HEK293 (cell line): ENCODE measurements around the gene PRKAG2.

ENCODE experiments used
- CTCF ChIA-PET: fragments of 350-600 bp; formaldehyde crosslinking; extraction: SDS; loops from one replicate; lab custom pipeline; 2021; ENCODE audit warnings: antibody characterized with exemption; lab: Yijun Ruan, JAX
- POLR2A ChIA-PET: fragments of 300-600 bp; formaldehyde crosslinking; extraction: SDS; loops from one replicate; lab custom pipeline; 2020; ENCODE audit warnings: antibody characterized with exemption, inconsistent platforms; lab: Yijun Ruan, JAX
- H3K27ac ChIP-seq: fragments of 200-500 bp; sonication (Bioruptor generic); 2 replicates; pipeline ENCODE4 v1.5.1; 2014; ENCODE audit warnings: low read depth, low read length, control low read depth, inconsistent platforms; ENCODE audit errors: extremely low read depth
- H3K36me3 ChIP-seq, 2 experiments: fragments of 200-500 bp in 1 of 2; sonication (Bioruptor generic) in 1 of 2; 1 replicate in 1 of 2; 2 replicates in 1 of 2; pipeline ENCODE4 v1.5.1; 2014 to 2017; ENCODE audit warnings: inconsistent platforms in 2 of 2, low read length in 2 of 2; ENCODE audit not compliant: control insufficient read depth in 2 of 2, insufficient read depth in 1 of 2
- H3K4me1 ChIP-seq: fragments of 200-500 bp; sonication (Bioruptor generic); 2 replicates; pipeline ENCODE4 v1.5.1; 2014; ENCODE audit warnings: mild to moderate bottlenecking, low read length, inconsistent platforms; ENCODE audit not compliant: control insufficient read depth, insufficient read depth
- H3K4me3 ChIP-seq: 2 replicates; pipeline ENCODE4 v1.5.1; 2011; ENCODE audit warnings: low read depth, mild to moderate bottlenecking, control low read depth, low read length, moderate library complexity
- H3K9me3 ChIP-seq: fragments of 200-500 bp; sonication (Bioruptor generic); 2 replicates; pipeline ENCODE4 v1.5.1; 2014; ENCODE audit warnings: low read depth, low read length, inconsistent platforms; ENCODE audit not compliant: control insufficient read depth, insufficient read depth
- EGR2 ChIP-seq: fragments of 450-650 bp; formaldehyde crosslinking; IDR thresholded peaks from 2 replicates; pipeline ENCODE4 v1.5.1; 2016; ENCODE audit warnings: low read depth, missing biosample characterization, missing genetic modification characterization
- HOXD13 ChIP-seq: sonication (generic); formaldehyde crosslinking; IDR thresholded peaks from 2 replicates; pipeline ENCODE4 v1.8.0; 2022; ENCODE audit warnings: missing genetic modification reagents, borderline replicate concordance
- KLF8 ChIP-seq: fragments of 450-650 bp; formaldehyde crosslinking; IDR thresholded peaks from 2 replicates; pipeline ENCODE4 v1.5.1; 2016; ENCODE audit warnings: missing biosample characterization, missing genetic modification characterization
- ZEB2 ChIP-seq: fragments of 450-650 bp; formaldehyde crosslinking; IDR thresholded peaks from 2 replicates; pipeline ENCODE4 v1.5.1; 2016; ENCODE audit warnings: missing biosample characterization, missing genetic modification characterization
- ZNF211 ChIP-seq: fragments of 450-650 bp; formaldehyde crosslinking; IDR thresholded peaks from 2 replicates; pipeline ENCODE4 v1.5.1; 2016; ENCODE audit warnings: low read depth, missing biosample characterization, missing genetic modification characterization
- ZNF23 ChIP-seq: fragments of 450-650 bp; formaldehyde crosslinking; IDR thresholded peaks from 2 replicates; pipeline ENCODE4 v1.5.1; 2016; ENCODE audit warnings: missing biosample characterization, missing genetic modification characterization, borderline replicate concordance
- ZNF549 ChIP-seq: fragments of 450-650 bp; IDR thresholded peaks from 2 replicates; pipeline ENCODE4 v1.5.1; 2018; ENCODE audit warnings: missing biosample characterization, missing genetic modification characterization, mild to moderate bottlenecking, inconsistent platforms, moderate library complexity
- ZNF600 ChIP-seq: fragments of 450-650 bp; formaldehyde crosslinking; IDR thresholded peaks from 2 replicates; pipeline ENCODE4 v1.5.1; 2016; ENCODE audit warnings: missing biosample characterization, missing genetic modification characterization
- ZNF624 ChIP-seq: fragments of 450-650 bp; formaldehyde crosslinking; IDR thresholded peaks from 2 replicates; pipeline ENCODE4 v1.5.1; 2017; ENCODE audit warnings: missing biosample characterization, missing genetic modification characterization
- ZNF792 ChIP-seq: fragments of 450-650 bp; formaldehyde crosslinking; IDR thresholded peaks from 2 replicates; pipeline ENCODE4 v1.5.1; 2016; ENCODE audit warnings: missing biosample characterization, missing genetic modification characterization
- TF ChIP-seq, protein P1 (sequence below): fragments of 450-650 bp; formaldehyde crosslinking; IDR thresholded peaks from 2 replicates; pipeline ENCODE4 v1.5.1; 2016; ENCODE audit warnings: missing biosample characterization, missing genetic modification characterization
- TF ChIP-seq, protein P2 (sequence below): fragments of 450-650 bp; formaldehyde crosslinking; IDR thresholded peaks from 2 replicates; pipeline ENCODE4 v1.5.1; 2017; ENCODE audit warnings: missing biosample characterization, missing genetic modification characterization
- TF ChIP-seq, protein P3 (sequence below): fragments of 450-650 bp; formaldehyde crosslinking; IDR thresholded peaks from 2 replicates; pipeline ENCODE4 v1.5.1; 2017; ENCODE audit warnings: missing biosample characterization, missing genetic modification characterization
- TF ChIP-seq, protein P4 (sequence below): fragments of 450-650 bp; formaldehyde crosslinking; IDR thresholded peaks from 2 replicates; pipeline ENCODE4 v1.5.1; 2016; ENCODE audit warnings: missing biosample characterization, missing genetic modification characterization
- TF ChIP-seq, protein P5 (sequence below): fragments of 450-650 bp; formaldehyde crosslinking; IDR thresholded peaks from 2 replicates; pipeline ENCODE4 v1.5.1; 2017; ENCODE audit warnings: missing biosample characterization, missing genetic modification characterization

Gene PRKAG2

DNA sequence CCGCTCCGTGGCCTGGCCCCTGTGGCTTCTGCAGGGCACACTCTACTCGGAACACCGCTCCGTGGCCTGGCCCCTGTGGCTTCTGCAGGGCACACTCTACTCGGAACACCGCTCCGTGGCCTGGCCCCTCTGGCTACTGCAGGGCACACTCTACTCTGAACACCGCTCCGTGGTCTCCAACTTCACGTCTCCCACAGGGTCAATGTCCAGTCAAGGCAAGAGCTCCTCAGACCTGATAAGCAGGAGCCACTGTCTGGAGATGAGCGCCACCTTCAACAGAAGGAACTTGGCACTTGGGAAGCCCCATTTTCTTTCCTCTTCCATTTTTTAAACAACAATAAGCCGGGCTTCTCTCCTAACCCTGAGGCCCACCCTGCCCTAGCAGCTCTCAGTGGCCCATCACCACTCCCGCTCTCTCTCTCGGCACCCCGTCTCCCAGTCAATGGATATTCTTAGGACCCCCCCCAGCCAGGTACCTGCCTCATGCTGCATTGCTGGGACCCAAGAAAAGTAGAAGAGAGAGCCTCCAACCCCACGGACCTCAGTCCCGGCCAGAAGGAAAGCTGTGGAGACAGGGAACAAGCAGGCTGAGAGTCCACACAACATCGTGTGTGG lies 56.3 kb downstream of the PRKAG2 start (continued):
- TF ChIP-seq ZEB2 (no peak), HOXD13 (CRISPR knock-in tag) (no peak), EGR2 (tag by site-specific recombination) (no peak)

DNA sequence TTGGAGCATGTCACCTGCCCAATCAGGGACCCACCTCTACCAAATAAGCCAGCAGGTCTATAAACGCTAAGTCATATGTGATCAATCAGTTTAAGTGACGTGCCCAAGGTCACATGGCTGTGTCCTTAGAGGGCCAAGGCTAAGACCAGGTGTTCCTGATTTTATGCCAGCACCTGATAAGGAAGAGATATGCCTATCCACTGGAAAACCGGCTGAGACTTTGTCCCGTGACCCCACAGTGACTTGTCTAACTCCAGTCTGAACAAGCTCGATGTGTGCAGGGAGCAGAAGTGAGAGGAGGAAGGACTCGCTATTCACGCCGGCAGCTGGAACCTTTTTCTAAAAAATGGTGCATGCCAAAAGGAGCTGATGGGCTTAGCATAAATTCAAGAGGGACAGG lies 57.0 kb downstream of the PRKAG2 start:
- ChIA-PET CTCF (interaction anchor here (0.8 kb wide), 1 partner anchor 37 kb away, joined by 4 read pairs; no protein-coding TSS in a partner anchor), POLR2A (no interaction called here)
- TF ChIP-seq KLF8 (no peak), ZNF600 (tag by site-specific recombination) (no peak), ZNF549 (tag by site-specific recombination) (no peak), ZNF211 (tag by site-specific recombination) (no peak), ZNF23 (tag by site-specific recombination) (no peak), ZNF792 (tag by site-specific recombination) (no peak), ZNF624 (tag by site-specific recombination) (no peak)
- TF ChIP-seq, protein P1, sequence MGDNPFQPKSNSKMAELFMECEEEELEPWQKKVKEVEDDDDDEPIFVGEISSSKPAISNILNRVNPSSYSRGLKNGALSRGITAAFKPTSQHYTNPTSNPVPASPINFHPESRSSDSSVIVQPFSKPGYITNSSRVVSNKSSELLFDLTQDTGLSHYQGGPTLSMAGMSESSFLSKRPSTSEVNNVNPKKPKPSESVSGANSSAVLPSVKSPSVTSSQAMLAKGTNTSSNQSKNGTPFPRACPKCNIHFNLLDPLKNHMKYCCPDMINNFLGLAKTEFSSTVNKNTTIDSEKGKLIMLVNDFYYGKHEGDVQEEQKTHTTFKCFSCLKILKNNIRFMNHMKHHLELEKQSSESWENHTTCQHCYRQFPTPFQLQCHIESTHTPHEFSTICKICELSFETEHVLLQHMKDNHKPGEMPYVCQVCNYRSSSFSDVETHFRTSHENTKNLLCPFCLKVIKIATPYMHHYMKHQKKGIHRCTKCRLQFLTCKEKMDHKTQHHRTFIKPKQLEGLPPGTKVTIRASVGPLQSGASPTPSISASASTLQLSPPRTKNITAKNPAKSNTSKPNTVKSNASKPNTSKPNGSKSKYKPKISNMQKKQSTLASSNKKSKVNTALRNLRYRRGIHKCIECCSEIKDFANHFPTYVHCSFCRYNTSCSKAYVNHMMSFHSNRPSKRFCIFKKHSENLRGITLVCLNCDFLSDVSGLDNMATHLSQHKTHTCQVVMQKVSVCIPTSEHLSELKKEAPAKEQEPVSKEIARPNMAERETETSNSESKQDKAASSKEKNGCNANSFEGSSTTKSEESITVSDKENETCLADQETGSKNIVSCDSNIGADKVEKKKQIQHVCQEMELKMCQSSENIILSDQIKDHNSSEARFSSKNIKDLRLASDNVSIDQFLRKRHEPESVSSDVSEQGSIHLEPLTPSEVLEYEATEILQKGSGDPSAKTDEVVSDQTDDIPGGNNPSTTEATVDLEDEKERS (tag by site-specific recombination) = no peak
- TF ChIP-seq, protein P2, sequence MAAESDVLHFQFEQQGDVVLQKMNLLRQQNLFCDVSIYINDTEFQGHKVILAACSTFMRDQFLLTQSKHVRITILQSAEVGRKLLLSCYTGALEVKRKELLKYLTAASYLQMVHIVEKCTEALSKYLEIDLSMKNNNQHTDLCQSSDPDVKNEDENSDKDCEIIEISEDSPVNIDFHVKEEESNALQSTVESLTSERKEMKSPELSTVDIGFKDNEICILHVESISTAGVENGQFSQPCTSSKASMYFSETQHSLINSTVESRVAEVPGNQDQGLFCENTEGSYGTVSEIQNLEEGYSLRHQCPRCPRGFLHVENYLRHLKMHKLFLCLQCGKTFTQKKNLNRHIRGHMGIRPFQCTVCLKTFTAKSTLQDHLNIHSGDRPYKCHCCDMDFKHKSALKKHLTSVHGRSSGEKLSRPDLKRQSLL (tag by site-specific recombination) = no peak
- TF ChIP-seq, protein P3, sequence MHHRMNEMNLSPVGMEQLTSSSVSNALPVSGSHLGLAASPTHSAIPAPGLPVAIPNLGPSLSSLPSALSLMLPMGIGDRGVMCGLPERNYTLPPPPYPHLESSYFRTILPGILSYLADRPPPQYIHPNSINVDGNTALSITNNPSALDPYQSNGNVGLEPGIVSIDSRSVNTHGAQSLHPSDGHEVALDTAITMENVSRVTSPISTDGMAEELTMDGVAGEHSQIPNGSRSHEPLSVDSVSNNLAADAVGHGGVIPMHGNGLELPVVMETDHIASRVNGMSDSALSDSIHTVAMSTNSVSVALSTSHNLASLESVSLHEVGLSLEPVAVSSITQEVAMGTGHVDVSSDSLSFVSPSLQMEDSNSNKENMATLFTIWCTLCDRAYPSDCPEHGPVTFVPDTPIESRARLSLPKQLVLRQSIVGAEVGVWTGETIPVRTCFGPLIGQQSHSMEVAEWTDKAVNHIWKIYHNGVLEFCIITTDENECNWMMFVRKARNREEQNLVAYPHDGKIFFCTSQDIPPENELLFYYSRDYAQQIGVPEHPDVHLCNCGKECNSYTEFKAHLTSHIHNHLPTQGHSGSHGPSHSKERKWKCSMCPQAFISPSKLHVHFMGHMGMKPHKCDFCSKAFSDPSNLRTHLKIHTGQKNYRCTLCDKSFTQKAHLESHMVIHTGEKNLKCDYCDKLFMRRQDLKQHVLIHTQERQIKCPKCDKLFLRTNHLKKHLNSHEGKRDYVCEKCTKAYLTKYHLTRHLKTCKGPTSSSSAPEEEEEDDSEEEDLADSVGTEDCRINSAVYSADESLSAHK (tag by site-specific recombination) = no peak
- TF ChIP-seq, protein P4, sequence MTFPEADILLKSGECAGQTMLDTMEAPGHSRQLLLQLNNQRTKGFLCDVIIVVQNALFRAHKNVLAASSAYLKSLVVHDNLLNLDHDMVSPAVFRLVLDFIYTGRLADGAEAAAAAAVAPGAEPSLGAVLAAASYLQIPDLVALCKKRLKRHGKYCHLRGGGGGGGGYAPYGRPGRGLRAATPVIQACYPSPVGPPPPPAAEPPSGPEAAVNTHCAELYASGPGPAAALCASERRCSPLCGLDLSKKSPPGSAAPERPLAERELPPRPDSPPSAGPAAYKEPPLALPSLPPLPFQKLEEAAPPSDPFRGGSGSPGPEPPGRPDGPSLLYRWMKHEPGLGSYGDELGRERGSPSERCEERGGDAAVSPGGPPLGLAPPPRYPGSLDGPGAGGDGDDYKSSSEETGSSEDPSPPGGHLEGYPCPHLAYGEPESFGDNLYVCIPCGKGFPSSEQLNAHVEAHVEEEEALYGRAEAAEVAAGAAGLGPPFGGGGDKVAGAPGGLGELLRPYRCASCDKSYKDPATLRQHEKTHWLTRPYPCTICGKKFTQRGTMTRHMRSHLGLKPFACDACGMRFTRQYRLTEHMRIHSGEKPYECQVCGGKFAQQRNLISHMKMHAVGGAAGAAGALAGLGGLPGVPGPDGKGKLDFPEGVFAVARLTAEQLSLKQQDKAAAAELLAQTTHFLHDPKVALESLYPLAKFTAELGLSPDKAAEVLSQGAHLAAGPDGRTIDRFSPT (tag by site-specific recombination) = no peak
- TF ChIP-seq, protein P5, sequence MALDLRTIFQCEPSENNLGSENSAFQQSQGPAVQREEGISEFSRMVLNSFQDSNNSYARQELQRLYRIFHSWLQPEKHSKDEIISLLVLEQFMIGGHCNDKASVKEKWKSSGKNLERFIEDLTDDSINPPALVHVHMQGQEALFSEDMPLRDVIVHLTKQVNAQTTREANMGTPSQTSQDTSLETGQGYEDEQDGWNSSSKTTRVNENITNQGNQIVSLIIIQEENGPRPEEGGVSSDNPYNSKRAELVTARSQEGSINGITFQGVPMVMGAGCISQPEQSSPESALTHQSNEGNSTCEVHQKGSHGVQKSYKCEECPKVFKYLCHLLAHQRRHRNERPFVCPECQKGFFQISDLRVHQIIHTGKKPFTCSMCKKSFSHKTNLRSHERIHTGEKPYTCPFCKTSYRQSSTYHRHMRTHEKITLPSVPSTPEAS = no peak
- TF ChIP-seq, all 188 proteins: peak for 0

More for the DNA sequence above, 57.0 kb downstream of the PRKAG2 start:
- H3K27ac ChIP-seq = no peak overlapping the region
- no peaks in the 10 kb centered on the region for H3K9me3 ChIP-seq
- H3K4me1 ChIP-seq = no peaks in the 10 kb centered on the region
- no peak overlapping the region for H3K4me3 ChIP-seq
- no peaks in the 10 kb centered on the region for H3K36me3 ChIP-seq
